Smooth muscle cell (in vitro differentiated cells): ENCODE measurements around the gene PLLP. TPM values are rescaled to one million over a fixed set of nuclear protein-coding genes. Genes with fewer than 3 reads are reported as not detected.
A peak's percentile ranks its signal among the peaks of the same experiment; 100 is the strongest.

Experiments used
- DNase-seq: peaks from one replicate; lab custom pipeline; 2025; ENCODE audit not compliant: unreplicated experiment; lab: John Stamatoyannopoulos, UW
- H2AFZ ChIP-seq: fragments of 200-600 bp; sonication (generic); 2 replicates; pipeline ENCODE4 v1.6.0; 2016; ENCODE audit warnings: antibody characterized with exemption, low read depth, mild to moderate bottlenecking
- H3F3A ChIP-seq: fragments of 200-600 bp; sonication (generic); 2 replicates; pipeline ENCODE4 v1.6.0; 2017; ENCODE audit warnings: antibody characterized with exemption, low read depth
- H3K27ac ChIP-seq: fragments of 200-600 bp; sonication (generic); 2 replicates; pipeline ENCODE4 v1.5.1; 2016; ENCODE audit warnings: low read depth, mild to moderate bottlenecking
- H3K27me3 ChIP-seq: fragments of 200-600 bp; sonication (generic); 2 replicates; pipeline ENCODE4 v1.6.1; 2016; ENCODE audit warnings: low read depth, mild to moderate bottlenecking
- H3K36me3 ChIP-seq: fragments of 200-600 bp; sonication (generic); 2 replicates; pipeline ENCODE4 v1.5.1; 2016; ENCODE audit warnings: low read depth
- H3K4me1 ChIP-seq: fragments of 200-600 bp; sonication (generic); 2 replicates; pipeline ENCODE4 v1.5.1; 2016; ENCODE audit warnings: low read depth
- H3K4me2 ChIP-seq: fragments of 200-600 bp; sonication (generic); 2 replicates; pipeline ENCODE4 v1.6.0; 2016; ENCODE audit warnings: mild to moderate bottlenecking
- H3K4me3 ChIP-seq: fragments of 200-600 bp; sonication (generic); 2 replicates; pipeline ENCODE4 v1.5.1; 2016; ENCODE audit warnings: mild to moderate bottlenecking
- H3K79me2 ChIP-seq: fragments of 200-600 bp; sonication (generic); 2 replicates; pipeline ENCODE4 v1.6.0; 2016; ENCODE audit warnings: low read depth, mild to moderate bottlenecking
- H3K9ac ChIP-seq: fragments of 200-600 bp; sonication (generic); 2 replicates; pipeline ENCODE4 v1.6.0; 2016; ENCODE audit warnings: low read depth
- H3K9me3 ChIP-seq: fragments of 200-600 bp; sonication (generic); replicated peaks from 2 replicates; pipeline ENCODE4 v1.5.1; 2016; ENCODE audit warnings: low read depth
- H4K20me1 ChIP-seq: fragments of 200-600 bp; sonication (generic); 2 replicates; pipeline ENCODE4 v1.6.0; 2016; ENCODE audit warnings: low read depth
- CTCF ChIP-seq: fragments of 200-600 bp; sonication (generic); IDR thresholded peaks from 2 replicates; pipeline ENCODE4 v1.5.1; 2017; ENCODE audit warnings: borderline replicate concordance, mild to moderate bottlenecking, antibody characterized with exemption; ENCODE audit not compliant: insufficient read depth, poor library complexity, severe bottlenecking
- WGBS: methylation state at CpG from one replicate; pipeline ENCODE4 v1.1.7; 2016; ENCODE audit warnings: low lambda C conversion rate; 5-methylcytosine and 5-hydroxymethylcytosine counted together
- polyA plus RNA-seq: library from polyadenylated mRNA; unstranded; fragments of >200 nt; fragmentation: Nextera tagmentation; extraction: Ambion mirVana; gene quantifications from 2 replicates; pipeline ENCODE4 v1.2.1, GENCODE V29; 2016
- total RNA-seq: library from RNA; depleted of rRNA; stranded (reverse); fragments of >200 nt; gene quantifications from 2 replicates; pipeline ENCODE4 v1.2.3, GENCODE V29; 2014

Gene PLLP
- total and polyA plus RNA-seq, 2 experiments from 2014 or later: 0.59 TPM; not detected in 1

DNA sequence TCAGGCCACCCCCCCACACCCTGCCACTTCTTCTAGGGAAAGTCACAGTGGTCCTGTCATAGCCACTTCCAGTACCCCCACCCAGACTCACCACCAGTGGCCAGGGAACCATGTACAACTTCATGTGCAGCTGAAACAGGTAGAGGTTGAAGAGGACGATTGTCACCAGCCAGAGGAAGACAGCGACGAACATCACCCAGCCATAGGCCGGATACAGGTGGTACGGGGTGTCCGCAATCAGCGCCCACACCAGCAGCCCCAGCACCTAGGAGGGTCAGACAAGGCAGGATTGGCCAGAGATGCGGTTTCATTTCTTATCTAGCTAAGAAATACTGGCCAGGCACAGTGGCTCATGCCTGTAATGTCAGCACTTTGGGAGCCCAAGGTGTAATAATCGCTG is 22.7 kb downstream of the PLLP start:
- Histone ChIP-seq H3K79me2 (no peaks in the 10 kb centered on the region), H3K4me2 (no peak overlapping the region), H3K9me3 (no peaks in the 10 kb centered on the region), H3K9ac (no peak overlapping the region), H3K36me3 (no peaks in the 10 kb centered on the region), H4K20me1 (no peaks in the 10 kb centered on the region), H3F3A (no peaks in the 10 kb centered on the region), H3K27me3 (no peaks in the 10 kb centered on the region), H3K4me1 (peaks cover 13% of the 10 kb centered on the region), H3K27ac (no peak overlapping the region), H3K4me3 (no peak overlapping the region), H2AFZ (no peak overlapping the region)
- no peak for TF ChIP-seq CTCF
- no peak for DNase-seq
- 97% methylated on average over 9 of the region's 9 CpGs for WGBS

- no peaks in the 10 kb centered on the region for H3K27me3 ChIP-seq
- H3K4me3 ChIP-seq: peak overlapping the region; percentile 22
- no peak for TF ChIP-seq CTCF
- H3K27ac ChIP-seq: peak overlapping the region; percentile 44
- no peaks in the 10 kb centered on the region for H3F3A ChIP-seq
- no peaks in the 10 kb centered on the region for H3K79me2 ChIP-seq
- H2AFZ ChIP-seq: peak overlapping the region; percentile 93
- H3K4me2 ChIP-seq: peak overlapping the region; percentile 82
- H3K36me3 ChIP-seq: no peaks in the 10 kb centered on the region
- peaks cover 13% of the 10 kb centered on the region for H3K4me1 ChIP-seq
- DNase-seq: no peak
- peak overlapping the region; percentile 35 for H3K9ac ChIP-seq
- H4K20me1 ChIP-seq: no peaks in the 10 kb centered on the region
- 12% methylated on average over 16 of the region's 16 CpGs for WGBS
- no peaks in the 10 kb centered on the region for H3K9me3 ChIP-seq
These were observed 24.1 kb downstream of the PLLP start for GRCh38 chr16:57260294-57260929.

- no peak overlapping the region for H3K4me2 ChIP-seq
- WGBS: 83% methylated on average over 1 of the region's 1 CpG
- no peaks in the 10 kb centered on the region for H3K36me3 ChIP-seq
- H3K9ac ChIP-seq: no peak overlapping the region
- peaks cover 13% of the 10 kb centered on the region for H3K4me1 ChIP-seq
- no peaks in the 10 kb centered on the region for H3K79me2 ChIP-seq
- no peaks in the 10 kb centered on the region for H3F3A ChIP-seq
- TF ChIP-seq CTCF: no peak
- no peaks in the 10 kb centered on the region for H4K20me1 ChIP-seq
- H3K27ac ChIP-seq: no peak overlapping the region
- no peak for DNase-seq
- H2AFZ ChIP-seq: no peak overlapping the region
- H3K9me3 ChIP-seq: no peaks in the 10 kb centered on the region
- H3K27me3 ChIP-seq: no peaks in the 10 kb centered on the region
- H3K4me3 ChIP-seq: no peak overlapping the region
These were observed 25.5 kb downstream of the PLLP start for GRCh38 chr16:57258910-57259475.
